Measurements from ENCODE around the gene MEAK7. TPM values are rescaled to one million over a fixed set of nuclear protein-coding genes. Genes with fewer than 3 reads are reported as not detected.

MEAK7 gene
- total and polyA plus RNA-seq, 4 experiments from 2014 or later = 3.3 to 16.8 (median 11.1) TPM

DNA sequence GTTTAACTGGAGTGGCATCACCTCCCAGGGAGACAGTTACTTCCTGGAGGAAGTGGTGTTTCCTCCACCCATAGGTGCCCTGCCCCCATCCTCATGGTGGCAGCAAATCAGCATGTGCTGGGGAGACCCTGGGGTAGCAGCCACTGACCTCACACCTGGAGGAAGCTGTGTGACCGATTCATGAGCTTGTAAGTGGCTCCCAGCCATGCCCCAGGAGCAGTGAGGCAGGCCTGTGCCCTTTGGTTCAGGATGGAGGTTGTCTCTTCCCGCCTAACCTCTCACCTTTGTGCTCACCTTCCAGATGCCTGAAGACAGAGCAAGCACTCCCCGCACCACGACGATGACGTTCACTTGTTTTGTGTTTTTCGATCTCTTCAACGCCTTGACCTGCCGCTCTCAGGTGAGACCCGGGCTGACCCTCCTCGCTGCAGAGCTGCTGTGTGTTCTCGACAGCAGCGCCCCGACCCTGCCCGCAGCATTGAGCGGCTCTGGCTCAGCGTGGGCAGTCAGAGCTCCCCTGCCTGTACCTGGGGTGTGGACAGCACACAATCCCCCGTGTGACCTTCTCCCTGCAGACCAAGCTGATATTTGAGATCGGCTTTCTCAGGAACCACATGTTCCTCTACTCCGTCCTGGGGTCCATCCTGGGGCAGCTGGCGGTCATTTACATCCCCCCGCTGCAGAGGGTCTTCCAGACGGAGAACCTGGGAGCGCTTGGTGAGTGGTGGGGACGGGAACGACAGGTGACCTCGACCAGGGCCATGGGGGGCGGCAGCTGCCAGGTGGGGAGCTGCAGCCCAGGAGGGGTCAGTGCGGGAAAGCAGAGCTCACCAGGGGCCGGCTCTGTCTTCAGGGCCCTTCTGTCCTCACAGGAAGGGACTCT, 42.8 kb downstream of the MEAK7 start:
- CTCF ChIA-PET (ENCODE audit: partially characterized antibody) = no interaction called here
- no peak overlapping the region for H3K27ac ChIP-seq (ENCODE audit: low read depth, low read length)
- H3K36me3 ChIP-seq (ENCODE audit: insufficient read depth, low read length) = peaks cover 8% of the 10 kb centered on the region
- peak overlapping the region in 1 of 8 donors; percentile 0 for H3K4me3 Mint-ChIP-seq
- H3K9me3 Mint-ChIP-seq = peaks cover 0 to 11% (median 3%) of the 10 kb centered on the region in 8 donors
- H3K4me1 ChIP-seq (ENCODE audit: insufficient read depth, low read length) = no peaks in the 10 kb centered on the region
- H3K4me3 ChIP-seq (ENCODE audit: low read length in 2 of 2) = no peak overlapping the region
- H3K36me3 Mint-ChIP-seq = peaks cover 32 to 36% of the 10 kb centered on the region in 2 donors
- no peak for DNase-seq
- peak overlapping the region in 1 of 7 donors; percentile 22 for H3K27ac Mint-ChIP-seq
- no peaks in the 10 kb centered on the region for H3K9me3 ChIP-seq (ENCODE audit: control insufficient read depth in 1 of 2, low read length in 2 of 2)
- H3K4me1 Mint-ChIP-seq = peaks cover 0 to 2% (median 0%) of the 10 kb centered on the region in 4 donors
- no peaks in the 10 kb centered on the region for H3K27me3 ChIP-seq (ENCODE audit: insufficient read depth, low read length)
- POLR2A ChIA-PET (ENCODE audit: partially characterized antibody) = no interaction called here
- no peaks in the 10 kb centered on the region for H3K27me3 Mint-ChIP-seq
- intact Hi-C loops (cut with micrococcal nuclease) = no loop called here

DNA sequence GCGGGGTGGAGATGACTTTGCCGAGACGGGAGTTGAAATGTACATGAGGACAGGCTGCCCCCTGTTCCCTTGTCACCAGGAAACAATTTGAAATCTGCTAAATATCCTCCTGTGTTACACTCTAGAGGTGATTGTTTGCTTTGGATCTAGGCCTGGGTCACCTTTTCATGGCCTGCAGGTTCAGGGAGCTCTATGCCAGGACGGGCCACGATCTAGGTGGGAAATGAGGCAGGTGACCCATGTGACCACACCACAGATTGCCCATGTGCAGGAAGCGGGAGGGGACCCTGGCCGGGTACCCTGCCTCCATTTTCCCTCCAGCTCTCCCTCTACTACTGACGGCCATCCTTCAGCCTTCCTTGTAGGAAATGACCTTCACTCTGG, 43.4 kb downstream of the MEAK7 start:
- peaks cover 8% of the 10 kb centered on the region for H3K36me3 ChIP-seq (ENCODE audit: insufficient read depth, low read length)

DNA sequence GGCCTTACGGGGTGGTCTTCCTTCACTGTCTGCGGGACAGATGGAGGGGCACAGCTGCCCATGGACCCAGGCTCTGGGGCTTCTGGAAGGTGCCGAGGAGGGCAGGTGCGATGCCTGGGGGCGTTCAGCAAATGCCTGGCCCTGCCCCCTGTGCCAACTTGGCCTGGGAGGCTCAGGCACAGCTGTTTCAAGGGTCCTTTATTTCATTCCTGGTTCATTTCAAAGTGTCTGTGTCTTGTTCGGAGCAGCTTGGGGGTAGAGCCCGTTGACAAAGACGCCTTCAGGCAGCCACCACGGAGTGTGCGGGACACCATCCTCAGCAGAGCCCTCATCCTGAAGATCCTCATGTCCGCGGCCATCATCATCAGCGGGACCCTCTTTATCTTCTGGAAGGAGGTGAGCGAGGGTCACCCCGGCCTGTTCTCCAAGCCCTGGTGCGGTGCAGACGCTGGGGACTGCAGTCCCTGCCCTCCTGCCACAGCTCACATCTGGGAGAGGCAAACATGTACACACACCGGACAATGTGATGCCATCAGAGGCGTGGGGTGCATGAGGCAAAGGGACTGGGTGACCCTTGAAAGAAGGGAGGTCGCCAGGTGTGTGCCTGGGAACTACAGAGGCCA, 43.9 kb downstream of the MEAK7 start:
- intact Hi-C loops (cut with micrococcal nuclease) = no loop called here
- H3K4me3 Mint-ChIP-seq = no peak overlapping the region
- H3K27ac ChIP-seq (ENCODE audit: low read depth, low read length) = no peak overlapping the region
- H3K9me3 ChIP-seq (ENCODE audit: control insufficient read depth in 1 of 2, low read length in 2 of 2) = no peaks in the 10 kb centered on the region
- no peaks in the 10 kb centered on the region for H3K27me3 Mint-ChIP-seq
- peaks cover 0 to under 1% (median 0%) of the 10 kb centered on the region in 8 donors for H3K9me3 Mint-ChIP-seq
- DNase-seq = no peak
- H3K27me3 ChIP-seq (ENCODE audit: insufficient read depth, low read length) = no peaks in the 10 kb centered on the region
- ChIA-PET CTCF (ENCODE audit: partially characterized antibody) (no interaction called here), POLR2A (ENCODE audit: partially characterized antibody) (no interaction called here)
- H3K36me3 Mint-ChIP-seq = peaks cover 22 to 25% of the 10 kb centered on the region in 2 donors
- H3K4me3 ChIP-seq (ENCODE audit: low read length in 2 of 2) = no peak overlapping the region
- H3K36me3 ChIP-seq (ENCODE audit: insufficient read depth, low read length) = peaks cover 8% of the 10 kb centered on the region
- H3K4me1 Mint-ChIP-seq = peaks cover 0 to 2% (median 0%) of the 10 kb centered on the region in 4 donors
- H3K27ac Mint-ChIP-seq = peak overlapping the region in 1 of 7 donors; percentile 8
- H3K4me1 ChIP-seq (ENCODE audit: insufficient read depth, low read length) = no peaks in the 10 kb centered on the region

More for the DNA sequence above, 43.4 kb downstream of the MEAK7 start:
- H3K9me3 Mint-ChIP-seq = peaks cover 0 to 5% (median 0%) of the 10 kb centered on the region in 8 donors
- peaks cover 25 to 30% of the 10 kb centered on the region in 2 donors for H3K36me3 Mint-ChIP-seq
- Histone ChIP-seq H3K27me3 (ENCODE audit: insufficient read depth, low read length) (no peaks in the 10 kb centered on the region), H3K27ac (ENCODE audit: low read depth, low read length) (no peak overlapping the region), H3K9me3 (ENCODE audit: control insufficient read depth in 1 of 2, low read length in 2 of 2) (no peaks in the 10 kb centered on the region), H3K4me3 (ENCODE audit: low read length in 2 of 2) (no peak overlapping the region), H3K4me1 (ENCODE audit: insufficient read depth, low read length) (no peaks in the 10 kb centered on the region)
- H3K27ac Mint-ChIP-seq = no peak overlapping the region
- H3K4me3 Mint-ChIP-seq = no peak overlapping the region
- intact Hi-C loops (cut with micrococcal nuclease) = no loop called here
- no peak for DNase-seq
- POLR2A ChIA-PET (ENCODE audit: partially characterized antibody) = no interaction called here
- CTCF ChIA-PET (ENCODE audit: partially characterized antibody) = no interaction called here
- no peaks in the 10 kb centered on the region for H3K27me3 Mint-ChIP-seq
- H3K4me1 Mint-ChIP-seq = peaks cover 0 to 2% (median 0%) of the 10 kb centered on the region in 4 donors

DNA sequence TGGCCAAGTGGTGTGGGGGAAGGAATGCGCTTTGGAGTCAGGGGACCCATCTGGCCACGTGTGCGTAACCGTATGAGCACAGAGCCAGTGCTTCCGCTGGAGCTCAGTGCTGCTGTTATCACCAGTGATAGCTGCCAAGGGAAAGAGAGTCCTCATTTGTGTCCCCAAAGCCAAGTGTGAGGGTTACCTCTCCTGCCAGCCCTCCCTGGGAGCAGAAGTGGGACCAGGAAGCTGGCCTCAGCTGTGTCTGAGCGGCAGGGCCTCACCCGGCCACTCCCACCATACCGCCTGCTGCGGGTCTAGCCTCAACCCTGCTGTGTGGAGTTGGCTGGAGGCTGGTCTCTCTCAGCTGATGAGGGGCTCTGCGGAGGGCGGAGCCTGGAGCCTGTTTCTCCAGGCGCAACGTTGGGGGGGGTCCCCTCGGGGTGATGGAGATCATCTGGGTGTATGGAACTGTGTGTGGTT, 44.5 kb downstream of the MEAK7 start:
- H3K9me3 ChIP-seq (ENCODE audit: control insufficient read depth in 1 of 2, low read length in 2 of 2) = no peaks in the 10 kb centered on the region
- intact Hi-C loops (cut with micrococcal nuclease) = no loop called here
- peak overlapping the region in 1 of 7 donors; percentile 8 for H3K27ac Mint-ChIP-seq
- no peak for DNase-seq
- H3K27me3 ChIP-seq (ENCODE audit: insufficient read depth, low read length) = no peaks in the 10 kb centered on the region
- no peaks in the 10 kb centered on the region for H3K27me3 Mint-ChIP-seq
- H3K27ac ChIP-seq (ENCODE audit: low read depth, low read length) = no peak overlapping the region
- H3K36me3 ChIP-seq (ENCODE audit: insufficient read depth, low read length) = peaks cover 8% of the 10 kb centered on the region
- no peak overlapping the region for H3K4me3 ChIP-seq (ENCODE audit: low read length in 2 of 2)
- no peaks in the 10 kb centered on the region for H3K9me3 Mint-ChIP-seq
- no peak overlapping the region for H3K4me3 Mint-ChIP-seq
- CTCF ChIA-PET (ENCODE audit: partially characterized antibody) = no interaction called here
- H3K4me1 Mint-ChIP-seq = peaks cover 0 to 2% (median 0%) of the 10 kb centered on the region in 4 donors
- peaks cover 21 to 23% of the 10 kb centered on the region in 2 donors for H3K36me3 Mint-ChIP-seq
- no peaks in the 10 kb centered on the region for H3K4me1 ChIP-seq (ENCODE audit: insufficient read depth, low read length)
- POLR2A ChIA-PET (ENCODE audit: partially characterized antibody) = no interaction called here

DNA sequence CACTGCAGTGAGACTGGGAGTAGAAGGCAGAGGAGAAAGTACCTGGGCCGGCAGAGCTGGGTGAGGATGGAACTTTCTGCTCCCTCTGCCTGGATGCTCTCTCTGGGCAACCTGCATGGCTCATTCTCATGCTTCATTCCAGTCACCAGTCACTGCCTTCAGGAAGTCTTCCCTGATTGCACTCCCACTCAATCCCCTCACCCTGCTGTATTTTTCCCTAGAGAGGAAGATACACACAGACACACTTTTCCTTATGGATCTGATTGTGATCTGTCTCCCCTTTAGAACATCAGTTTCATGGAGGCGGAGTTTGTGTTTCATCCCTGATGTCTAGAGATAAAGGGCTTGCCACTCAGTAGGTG, 44.9 kb downstream of the MEAK7 start:
- no peaks in the 10 kb centered on the region for H3K9me3 ChIP-seq (ENCODE audit: control insufficient read depth in 1 of 2, low read length in 2 of 2)
- Mint-ChIP-seq H3K4me3 (no peak overlapping the region), H3K4me1 (peaks cover 0 to 2% (median 0%) of the 10 kb centered on the region in 4 donors), H3K9me3 (no peaks in the 10 kb centered on the region), H3K27ac (no peak overlapping the region), H3K36me3 (peaks cover 16 to 19% of the 10 kb centered on the region in 2 donors), H3K27me3 (no peaks in the 10 kb centered on the region)
- ChIA-PET POLR2A (ENCODE audit: partially characterized antibody) (no interaction called here), CTCF (ENCODE audit: partially characterized antibody) (no interaction called here)
- no peak overlapping the region for H3K27ac ChIP-seq (ENCODE audit: low read depth, low read length)
- H3K4me3 ChIP-seq (ENCODE audit: low read length in 2 of 2) = no peak overlapping the region
- peaks cover 6% of the 10 kb centered on the region for H3K36me3 ChIP-seq (ENCODE audit: insufficient read depth, low read length)
- H3K4me1 ChIP-seq (ENCODE audit: insufficient read depth, low read length) = no peaks in the 10 kb centered on the region
- H3K27me3 ChIP-seq (ENCODE audit: insufficient read depth, low read length) = no peaks in the 10 kb centered on the region
- no peak for DNase-seq
- intact Hi-C loops (cut with micrococcal nuclease) = no loop called here

DNA sequence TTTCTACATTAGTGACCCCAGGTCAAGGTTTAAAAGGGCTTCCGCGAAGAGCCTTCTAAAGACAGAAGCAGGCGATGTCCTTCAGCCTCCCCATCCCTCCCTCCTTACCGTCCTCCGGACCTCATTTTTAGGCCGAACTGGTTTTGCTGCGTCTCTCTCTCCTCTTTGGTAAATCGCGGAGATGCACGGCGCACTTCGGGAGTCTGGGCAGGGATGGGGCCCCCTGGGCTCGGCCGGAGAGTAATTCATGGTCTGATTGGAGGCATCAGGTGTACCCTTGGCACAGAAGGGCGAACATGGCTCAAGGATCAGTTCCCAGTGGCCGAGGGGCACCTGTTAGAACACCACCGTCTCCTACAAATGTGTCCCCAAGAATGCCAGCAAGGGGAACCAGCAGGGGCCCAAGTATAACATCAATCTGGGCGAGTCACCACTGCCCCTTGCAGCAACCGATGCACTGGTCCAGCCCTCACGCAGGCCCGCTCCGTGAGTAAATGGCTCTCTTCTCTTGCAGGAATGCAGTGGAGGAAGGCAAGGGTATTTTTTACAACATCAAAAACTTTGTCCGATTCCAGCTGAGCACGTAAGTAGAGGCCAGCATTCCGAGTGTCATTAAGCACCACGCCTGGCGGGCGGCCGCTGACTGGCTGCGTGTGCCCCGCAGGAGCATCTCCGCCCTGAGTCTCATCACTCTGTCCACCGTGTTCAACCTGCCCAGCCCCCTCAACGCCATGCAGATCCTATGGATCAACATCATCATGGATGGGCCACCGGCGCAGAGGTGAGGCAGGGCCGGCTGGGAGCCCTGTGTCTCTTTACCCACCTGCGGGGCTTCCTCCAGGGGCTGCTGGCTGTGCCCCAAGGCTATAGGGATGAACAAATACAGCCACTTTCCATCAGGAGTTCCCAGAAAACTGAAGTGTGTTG, 45.6 kb downstream of the MEAK7 start:
- H3K27me3 ChIP-seq (ENCODE audit: insufficient read depth, low read length) = no peaks in the 10 kb centered on the region
- peaks cover 0 to 2% (median 0%) of the 10 kb centered on the region in 4 donors for H3K4me1 Mint-ChIP-seq
- H3K4me1 ChIP-seq (ENCODE audit: insufficient read depth, low read length) = no peaks in the 10 kb centered on the region
- CTCF ChIA-PET (ENCODE audit: partially characterized antibody) = no interaction called here
- no peaks in the 10 kb centered on the region for H3K27me3 Mint-ChIP-seq
- intact Hi-C loops (cut with micrococcal nuclease) = no loop called here
- no peak for DNase-seq
- H3K27ac Mint-ChIP-seq = no peak overlapping the region
- no peak overlapping the region for H3K27ac ChIP-seq (ENCODE audit: low read depth, low read length)
- POLR2A ChIA-PET (ENCODE audit: partially characterized antibody) = no interaction called here
- H3K4me3 ChIP-seq (ENCODE audit: low read length in 2 of 2) = no peak overlapping the region
- no peaks in the 10 kb centered on the region for H3K9me3 ChIP-seq (ENCODE audit: control insufficient read depth in 1 of 2, low read length in 2 of 2)
- H3K9me3 Mint-ChIP-seq = no peaks in the 10 kb centered on the region
- H3K4me3 Mint-ChIP-seq = no peak overlapping the region
- H3K36me3 Mint-ChIP-seq = peaks cover 15 to 16% of the 10 kb centered on the region in 2 donors
- peaks cover 5% of the 10 kb centered on the region for H3K36me3 ChIP-seq (ENCODE audit: insufficient read depth, low read length)

DNA sequence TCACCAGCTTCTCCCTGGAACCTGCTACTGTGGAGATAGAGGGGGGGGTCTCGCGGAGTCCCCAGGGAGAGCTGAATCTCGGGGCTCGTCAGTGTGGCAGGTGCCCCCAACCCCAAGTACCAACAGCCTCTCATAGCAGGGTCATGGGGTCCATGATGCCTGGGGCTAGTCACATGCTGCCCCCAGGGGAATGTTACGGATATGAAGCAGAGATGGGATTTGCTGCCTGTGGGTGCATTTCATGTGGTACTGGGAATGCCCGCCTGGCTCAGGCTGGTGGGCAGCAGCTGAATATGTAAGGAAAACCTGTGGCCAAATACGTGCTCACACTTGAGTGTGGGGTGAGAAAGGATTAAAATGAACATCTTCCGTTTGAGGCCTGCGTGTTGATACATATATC, 49.4 kb downstream of the MEAK7 start:
- intact Hi-C loops (cut with micrococcal nuclease) = no loop called here
- H3K27ac ChIP-seq (ENCODE audit: low read depth, low read length) = no peak overlapping the region
- no peaks in the 10 kb centered on the region for H3K36me3 ChIP-seq (ENCODE audit: insufficient read depth, low read length)
- H3K27me3 Mint-ChIP-seq = no peaks in the 10 kb centered on the region
- H3K27me3 ChIP-seq (ENCODE audit: insufficient read depth, low read length) = no peaks in the 10 kb centered on the region
- H3K4me3 ChIP-seq (ENCODE audit: low read length in 2 of 2) = no peak overlapping the region
- H3K9me3 Mint-ChIP-seq = peaks cover 0 to 5% (median 0%) of the 10 kb centered on the region in 8 donors
- no peaks in the 10 kb centered on the region for H3K9me3 ChIP-seq (ENCODE audit: control insufficient read depth in 1 of 2, low read length in 2 of 2)
- H3K4me1 ChIP-seq (ENCODE audit: insufficient read depth, low read length) = no peaks in the 10 kb centered on the region
- CTCF ChIA-PET (ENCODE audit: partially characterized antibody) = no interaction called here
- H3K4me1 Mint-ChIP-seq = no peaks in the 10 kb centered on the region
- H3K27ac Mint-ChIP-seq = peak overlapping the region in 1 of 7 donors; percentile 1
- DNase-seq = no peak
- H3K36me3 Mint-ChIP-seq = peaks cover 0 to 1% of the 10 kb centered on the region in 2 donors
- no peak overlapping the region for H3K4me3 Mint-ChIP-seq
- POLR2A ChIA-PET (ENCODE audit: partially characterized antibody) = no interaction called here
